ENCODE results near the gene MKKS. TPM values are rescaled to one million over a fixed set of nuclear protein-coding genes. Genes with fewer than 3 reads are reported as not detected.

The MKKS gene
- total RNA-seq, 1 donor from 2014 or later: 10.6 TPM

DNA sequence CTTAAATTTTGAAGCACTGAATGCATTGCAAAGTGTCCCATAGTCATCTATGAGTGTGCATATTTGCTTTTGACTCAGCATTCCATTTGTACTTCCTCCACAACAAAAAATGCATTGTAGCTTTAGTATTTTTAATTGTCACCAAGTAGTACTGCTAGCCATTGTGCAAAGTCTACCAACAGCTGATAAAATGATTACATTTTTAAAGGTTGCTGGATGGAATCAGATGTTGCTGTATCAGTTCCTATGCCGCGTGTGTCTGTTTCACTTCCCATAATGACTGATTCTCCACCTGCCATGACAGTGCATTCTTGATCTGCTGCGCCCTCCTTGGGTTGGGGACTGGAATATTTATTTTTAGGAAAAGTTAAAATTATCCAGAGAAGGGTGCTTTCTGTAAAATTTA is 42.3 kb upstream of the MKKS start:
- Mint-ChIP-seq H3K27me3 (ENCODE audit: unreplicated experiment) (peaks cover 3% of the 10 kb centered on the region), H3K9me3 (ENCODE audit: unreplicated experiment) (no peaks in the 10 kb centered on the region), H3K36me3 (ENCODE audit: low read depth, unreplicated experiment) (no peaks in the 10 kb centered on the region), H3K4me3 (ENCODE audit: unreplicated experiment) (no peak overlapping the region), H3K4me1 (ENCODE audit: unreplicated experiment) (peaks cover 10% of the 10 kb centered on the region), H3K27ac (ENCODE audit: unreplicated experiment) (no peak overlapping the region)
- DNase-seq (ENCODE audit: low spot score): no peak
- TF ChIP-seq, protein P1, sequence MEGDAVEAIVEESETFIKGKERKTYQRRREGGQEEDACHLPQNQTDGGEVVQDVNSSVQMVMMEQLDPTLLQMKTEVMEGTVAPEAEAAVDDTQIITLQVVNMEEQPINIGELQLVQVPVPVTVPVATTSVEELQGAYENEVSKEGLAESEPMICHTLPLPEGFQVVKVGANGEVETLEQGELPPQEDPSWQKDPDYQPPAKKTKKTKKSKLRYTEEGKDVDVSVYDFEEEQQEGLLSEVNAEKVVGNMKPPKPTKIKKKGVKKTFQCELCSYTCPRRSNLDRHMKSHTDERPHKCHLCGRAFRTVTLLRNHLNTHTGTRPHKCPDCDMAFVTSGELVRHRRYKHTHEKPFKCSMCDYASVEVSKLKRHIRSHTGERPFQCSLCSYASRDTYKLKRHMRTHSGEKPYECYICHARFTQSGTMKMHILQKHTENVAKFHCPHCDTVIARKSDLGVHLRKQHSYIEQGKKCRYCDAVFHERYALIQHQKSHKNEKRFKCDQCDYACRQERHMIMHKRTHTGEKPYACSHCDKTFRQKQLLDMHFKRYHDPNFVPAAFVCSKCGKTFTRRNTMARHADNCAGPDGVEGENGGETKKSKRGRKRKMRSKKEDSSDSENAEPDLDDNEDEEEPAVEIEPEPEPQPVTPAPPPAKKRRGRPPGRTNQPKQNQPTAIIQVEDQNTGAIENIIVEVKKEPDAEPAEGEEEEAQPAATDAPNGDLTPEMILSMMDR (IDR thresholded peaks at IDR 0.05; ENCODE audit: unreplicated experiment): no peak

DNA sequence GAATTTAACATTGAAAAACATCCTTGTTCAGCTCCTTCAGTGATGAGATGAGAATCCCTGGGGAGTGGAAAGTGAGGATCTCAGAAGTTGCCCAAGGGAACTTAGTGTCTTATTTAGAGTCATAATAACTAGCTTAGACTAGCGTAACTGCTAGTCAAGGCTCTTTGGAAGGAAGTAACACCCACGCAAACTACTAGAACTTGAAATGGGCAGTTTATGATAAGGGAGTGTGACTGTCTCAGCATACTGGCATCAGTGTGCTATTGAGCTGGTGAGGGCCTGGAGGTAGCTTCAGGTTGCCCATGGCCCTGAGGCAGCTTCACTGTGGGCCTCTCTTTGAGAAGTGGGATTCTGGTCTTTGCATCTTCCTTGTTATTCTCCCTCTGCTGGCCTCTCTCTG is 41.2 kb upstream of the MKKS start:
- Mint-ChIP-seq H3K4me3 (ENCODE audit: unreplicated experiment) (no peak overlapping the region), H3K36me3 (ENCODE audit: low read depth, unreplicated experiment) (no peaks in the 10 kb centered on the region), H3K27me3 (ENCODE audit: unreplicated experiment) (peaks cover 3% of the 10 kb centered on the region), H3K9me3 (ENCODE audit: unreplicated experiment) (no peaks in the 10 kb centered on the region), H3K27ac (ENCODE audit: unreplicated experiment) (no peak overlapping the region), H3K4me1 (ENCODE audit: unreplicated experiment) (peaks cover 13% of the 10 kb centered on the region)
- no peak for DNase-seq (ENCODE audit: low spot score)
- TF ChIP-seq, protein P1 (IDR thresholded peaks at IDR 0.05; ENCODE audit: unreplicated experiment): no peak

DNA sequence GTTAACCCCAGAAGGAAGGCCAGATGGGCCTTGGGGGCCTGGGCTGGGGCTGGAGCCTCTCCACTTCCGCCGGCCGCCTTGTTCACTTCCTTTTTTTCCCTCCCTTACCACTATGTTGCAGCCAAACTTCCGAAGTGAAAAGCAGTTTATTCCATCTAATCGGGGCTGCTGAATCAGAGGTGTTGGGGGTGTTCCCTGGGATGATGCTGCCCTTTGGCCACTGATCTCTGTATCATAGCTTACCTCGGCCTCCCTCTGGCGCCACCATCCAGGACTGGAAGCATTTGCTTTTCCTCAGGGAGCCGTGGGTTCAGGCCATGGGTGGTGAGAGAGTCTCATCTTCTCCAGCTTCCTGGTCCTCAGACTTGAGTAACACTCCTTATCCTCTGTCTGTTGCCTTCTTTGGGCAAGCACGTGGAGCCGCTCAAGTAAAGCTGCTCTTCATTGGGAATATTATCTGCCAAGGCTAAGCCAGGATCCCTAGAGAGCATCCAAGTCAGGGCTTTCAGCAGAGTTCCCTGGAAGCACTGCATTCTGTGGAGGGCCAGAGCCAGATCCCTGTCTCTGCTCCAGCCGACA is 40.7 kb upstream of the MKKS start:
- H3K4me3 Mint-ChIP-seq (ENCODE audit: unreplicated experiment): no peak overlapping the region
- TF ChIP-seq, protein P1 (IDR thresholded peaks at IDR 0.05; ENCODE audit: unreplicated experiment): no peak
- H3K27ac Mint-ChIP-seq (ENCODE audit: unreplicated experiment): no peak overlapping the region
- H3K36me3 Mint-ChIP-seq (ENCODE audit: low read depth, unreplicated experiment): no peaks in the 10 kb centered on the region
- peaks cover 3% of the 10 kb centered on the region for H3K27me3 Mint-ChIP-seq (ENCODE audit: unreplicated experiment)
- H3K4me1 Mint-ChIP-seq (ENCODE audit: unreplicated experiment): peaks cover 18% of the 10 kb centered on the region
- DNase-seq (ENCODE audit: low spot score): no peak
- no peaks in the 10 kb centered on the region for H3K9me3 Mint-ChIP-seq (ENCODE audit: unreplicated experiment)

DNA sequence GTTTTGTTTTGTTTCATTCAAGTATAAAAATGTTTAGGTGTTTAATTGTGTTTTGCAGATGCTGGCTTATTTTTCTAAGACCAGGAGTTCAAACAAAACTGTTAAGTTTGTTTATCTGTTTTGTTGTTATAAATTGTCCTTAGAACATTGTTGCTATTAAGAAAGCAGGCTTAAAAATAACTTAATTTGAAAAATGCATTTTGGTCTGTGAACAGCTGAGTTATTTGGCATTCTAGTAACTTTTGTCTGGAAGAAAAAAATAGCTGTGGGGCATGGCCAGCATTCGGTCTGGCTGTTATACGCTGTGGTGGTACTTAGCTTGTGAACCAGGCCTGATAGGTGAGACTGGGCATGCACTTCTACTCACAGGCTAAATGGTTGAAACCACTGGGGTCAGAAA is 38.8 kb upstream of the MKKS start:
- Mint-ChIP-seq H3K27me3 (ENCODE audit: unreplicated experiment) (peaks cover 3% of the 10 kb centered on the region), H3K9me3 (ENCODE audit: unreplicated experiment) (no peaks in the 10 kb centered on the region), H3K4me1 (ENCODE audit: unreplicated experiment) (peaks cover 31% of the 10 kb centered on the region), H3K36me3 (ENCODE audit: low read depth, unreplicated experiment) (no peaks in the 10 kb centered on the region), H3K27ac (ENCODE audit: unreplicated experiment) (no peak overlapping the region), H3K4me3 (ENCODE audit: unreplicated experiment) (no peak overlapping the region)
- TF ChIP-seq, protein P1 (IDR thresholded peaks at IDR 0.05; ENCODE audit: unreplicated experiment): no peak
- no peak for DNase-seq (ENCODE audit: low spot score)

DNA sequence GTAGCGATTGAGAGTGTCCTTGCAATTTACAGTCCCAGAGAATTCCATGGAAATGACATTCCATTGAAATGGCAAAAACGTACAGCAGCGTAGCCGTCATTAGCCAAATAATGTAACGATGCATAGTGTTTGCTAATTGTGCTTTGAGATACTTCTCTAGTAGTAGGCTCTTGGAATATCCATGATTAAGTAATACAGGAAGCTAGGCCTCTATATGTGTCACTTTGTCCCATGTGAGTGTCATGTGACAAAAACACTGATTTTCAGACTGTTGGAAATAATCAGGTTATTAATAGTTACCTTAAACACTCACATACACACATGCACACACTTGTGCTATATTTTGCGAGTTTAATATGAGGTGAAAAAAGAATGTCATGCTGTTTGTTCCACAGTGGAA is 36.3 kb upstream of the MKKS start:
- H3K27me3 Mint-ChIP-seq (ENCODE audit: unreplicated experiment): peaks cover 3% of the 10 kb centered on the region
- TF ChIP-seq, protein P1 (IDR thresholded peaks at IDR 0.05; ENCODE audit: unreplicated experiment): no peak
- H3K4me1 Mint-ChIP-seq (ENCODE audit: unreplicated experiment): peaks cover 46% of the 10 kb centered on the region
- no peak overlapping the region for H3K27ac Mint-ChIP-seq (ENCODE audit: unreplicated experiment)
- H3K4me3 Mint-ChIP-seq (ENCODE audit: unreplicated experiment): no peak overlapping the region
- H3K36me3 Mint-ChIP-seq (ENCODE audit: low read depth, unreplicated experiment): no peaks in the 10 kb centered on the region
- no peak for DNase-seq (ENCODE audit: low spot score)
- no peaks in the 10 kb centered on the region for H3K9me3 Mint-ChIP-seq (ENCODE audit: unreplicated experiment)

Measured in endothelial cell (in vitro differentiated cells).